Liver (tissue), 9 donors: ENCODE measurements around the gene RIPOR1. TPM values are rescaled to one million over a fixed set of nuclear protein-coding genes. Genes with fewer than 3 reads are reported as not detected.
A peak's percentile ranks its signal among the peaks of the same experiment; 100 is the strongest.
"Not testable (repeated sequence)": the region's sequence is repeated elsewhere in the genome, so short reads cannot be mapped to it uniquely, and the experiment has no call there.

Source experiments
- DNase-seq: peaks from one replicate; pipeline ENCODE4 v3.0.0-alpha.2; 2017; ENCODE audit warnings: low spot score
- H3K27ac ChIP-seq, 2 donors: one replicate each; pipeline ENCODE4 v1.7.0; 2013; ENCODE audit warnings: inconsistent platforms in 2 of 2, low read length in 2 of 2, control low read depth in 1 of 2, low read depth in 1 of 2, mild to moderate bottlenecking in 1 of 2
- H3K27me3 ChIP-seq, 4 donors: one replicate each; pipeline versions ENCODE4 v1.6.1 to v1.7.0; 2013; ENCODE audit warnings: low read length in 3 of 4, inconsistent platforms in 1 of 4, mild to moderate bottlenecking in 1 of 4, moderate library complexity in 1 of 4; ENCODE audit not compliant: control insufficient read depth in 4 of 4, insufficient read depth in 4 of 4
- H3K36me3 ChIP-seq, 4 donors: one replicate each; pipeline versions ENCODE4 v1.6.1 to v1.7.0; 2013; ENCODE audit warnings: low read length in 3 of 4, mild to moderate bottlenecking in 3 of 4, low read depth in 1 of 4, moderate library complexity in 1 of 4; ENCODE audit not compliant: control insufficient read depth in 4 of 4, insufficient read depth in 3 of 4
- H3K4me1 ChIP-seq, 4 donors: one replicate each; pipeline versions ENCODE4 v1.6.1 to v1.7.0; 2013; ENCODE audit warnings: low read length in 3 of 4, mild to moderate bottlenecking in 3 of 4, moderate library complexity in 1 of 4; ENCODE audit not compliant: control insufficient read depth in 4 of 4, insufficient read depth in 4 of 4
- H3K4me3 ChIP-seq, 3 donors: one replicate each; pipeline versions ENCODE4 v1.6.1 to v1.7.0; 2013; ENCODE audit warnings: low read length in 3 of 3, control low read depth in 1 of 3, low read depth in 1 of 3, mild to moderate bottlenecking in 1 of 3
- H3K9ac ChIP-seq, 2 donors: one replicate each; pipeline ENCODE4 v1.7.0; 2013; ENCODE audit warnings: low read length in 2 of 2, mild to moderate bottlenecking in 2 of 2, moderate library complexity in 2 of 2, control low read depth in 1 of 2, low read depth in 1 of 2
- H3K9me3 ChIP-seq, 4 donors: one replicate each; pipeline versions ENCODE4 v1.6.1 to v1.7.0; 2013; ENCODE audit warnings: low read length in 3 of 4; ENCODE audit not compliant: control insufficient read depth in 4 of 4
- ATF3 ChIP-seq: IDR thresholded peaks from 2 replicates; pipeline ENCODE4 v1.6.1; 2016; ENCODE audit warnings: antibody characterized with exemption
- CTCF ChIP-seq: fragments of 150-350 bp; IDR thresholded peaks from 2 replicates; pipeline ENCODE4 v1.5.1; 2017; ENCODE audit warnings: improper control_type of control experiment, low read depth, low read length; ENCODE audit not compliant: missing input control
- EGR1 ChIP-seq, 2 donors: IDR thresholded peaks; 2 replicates each; pipeline ENCODE4 v1.6.1; 2016 to 2018; ENCODE audit warnings: antibody characterized with exemption in 2 of 2, low read depth in 2 of 2
- FOXA1 ChIP-seq: IDR thresholded peaks from 2 replicates; pipeline ENCODE4 v1.6.1; 2016; ENCODE audit warnings: antibody characterized with exemption
- FOXA2 ChIP-seq: IDR thresholded peaks from 2 replicates; pipeline ENCODE4 v1.6.1; 2016; ENCODE audit warnings: antibody characterized with exemption
- HNF4G ChIP-seq: IDR thresholded peaks from 2 replicates; pipeline ENCODE4 v1.6.1; 2016; ENCODE audit warnings: antibody characterized with exemption
- JUND ChIP-seq, 2 donors: IDR thresholded peaks; 2 replicates each; pipeline ENCODE4 v1.6.1; 2016; ENCODE audit warnings: antibody characterized with exemption in 2 of 2
- MAX ChIP-seq: IDR thresholded peaks from 2 replicates; pipeline ENCODE4 v1.6.1; 2016; ENCODE audit warnings: antibody characterized with exemption
- NR2F2 ChIP-seq: IDR thresholded peaks from 2 replicates; pipeline ENCODE4 v1.6.1; 2016; ENCODE audit warnings: antibody characterized with exemption
- REST ChIP-seq: IDR thresholded peaks from 2 replicates; pipeline ENCODE4 v1.6.1; 2016; ENCODE audit warnings: antibody characterized with exemption, mild to moderate bottlenecking
- RXRA ChIP-seq, 2 donors: IDR thresholded peaks; 2 replicates each; pipeline ENCODE4 v1.6.1; 2017 to 2018; ENCODE audit warnings: antibody characterized with exemption in 2 of 2, mild to moderate bottlenecking in 1 of 2
- SP1 ChIP-seq: IDR thresholded peaks from 2 replicates; pipeline ENCODE4 v1.6.1; 2018; ENCODE audit warnings: antibody characterized with exemption, mild to moderate bottlenecking
- TAF1 ChIP-seq: conservative IDR thresholded peaks from 2 replicates; pipeline ENCODE4 v1.6.1; 2016; ENCODE audit warnings: antibody characterized with exemption, mild to moderate bottlenecking
- YY1 ChIP-seq: IDR thresholded peaks from 2 replicates; pipeline ENCODE4 v1.6.1; 2016; ENCODE audit warnings: antibody characterized with exemption, mild to moderate bottlenecking
- ZBTB33 ChIP-seq: IDR thresholded peaks from 2 replicates; pipeline ENCODE4 v1.6.1; 2016; ENCODE audit warnings: antibody characterized with exemption
- WGBS: extraction: QIAGEN DNeasy Blood & Tissue Kit; methylation state at CpG from one replicate; pipeline ENCODE4 v1.1.7; 2013; 5-methylcytosine and 5-hydroxymethylcytosine counted together
- polyA plus RNA-seq, 2 donors: library from polyadenylated mRNA; stranded (reverse) in 1 of 2; unstranded in 1 of 2; fragments of 200-250 nt in 1 of 2; fragments of >200 nt in 1 of 2; fragmentation: Nextera tagmentation in 1 of 2; extraction: Ambion mirVana in 1 of 2; gene quantifications; one replicate each; pipeline versions ENCODE4 v1.2.1 to v1.2.3, GENCODE V29; 2013 to 2015
- total RNA-seq, 2 donors: library from RNA; depleted of rRNA; stranded (reverse); fragments of >200 nt; gene quantifications; one replicate each; pipeline ENCODE4 v1.2.3, GENCODE V29; 2014
- donor health status: healthy.
- donor health status: healthy.
- donor health status: healthy.
- donor health status: healthy.
- donor health status: healthy.

The RIPOR1 gene
- total and polyA plus RNA-seq, 4 donors = 7.6 to 25.2 (median 15.3) TPM

GRCh38 chr16:67487561-67487960 is 41.1 kb upstream of the RIPOR1 start:
- WGBS = 94% methylated on average over 4 of the region's 4 CpGs
- H3K27ac ChIP-seq, H3K4me3 ChIP-seq, H3K9me3 ChIP-seq, H3K36me3 ChIP-seq, H3K27me3 ChIP-seq, DNase-seq, H3K9ac ChIP-seq: not testable (repeated sequence)
- H3K4me1 ChIP-seq = peaks cover 4 to 20% (median 19%) of the 10 kb centered on the region in 4 donors

GRCh38 chr16:67489401-67490083 is 39.1 kb upstream of the RIPOR1 start:
- Histone ChIP-seq H3K27me3 (no peaks in the 10 kb centered on the region), H3K36me3 (peaks cover 0 to 3% (median 0%) of the 10 kb centered on the region in 4 donors), H3K27ac (peak overlapping the region; percentile 43 to 78), H3K9me3 (no peaks in the 10 kb centered on the region), H3K9ac (no peak overlapping the region), H3K4me3 (no peak overlapping the region), H3K4me1 (peaks cover 3 to 10% (median 8%) of the 10 kb centered on the region in 4 donors)
- 67% methylated on average over 4 of the region's 4 CpGs for WGBS
- no peak for TF ChIP-seq YY1
- no peak for TF ChIP-seq EGR1 (IDR thresholded peaks at IDR 0.05; ENCODE audit: low read depth in 2 of 2)
- TF ChIP-seq CTCF = no peak
- TF ChIP-seq MAX = no peak
- TF ChIP-seq ZBTB33 = no peak
- peak; percentile 66 to 72 for TF ChIP-seq RXRA (IDR thresholded peaks at IDR 0.05)
- TF ChIP-seq JUND (IDR thresholded peaks at IDR 0.05) = no peak
- TF ChIP-seq NR2F2 = peak; percentile 93
- TF ChIP-seq SP1 = no peak
- no peak for TF ChIP-seq TAF1
- no peak for TF ChIP-seq HNF4G
- no peak for TF ChIP-seq REST
- TF ChIP-seq FOXA2 = no peak
- no peak for TF ChIP-seq FOXA1
- no peak for TF ChIP-seq ATF3
- DNase-seq = no peak
